ENCODE results near the gene CCDC9B.
A peak's percentile ranks its signal among the peaks of the same experiment; 100 is the strongest.

The CCDC9B gene

DNA sequence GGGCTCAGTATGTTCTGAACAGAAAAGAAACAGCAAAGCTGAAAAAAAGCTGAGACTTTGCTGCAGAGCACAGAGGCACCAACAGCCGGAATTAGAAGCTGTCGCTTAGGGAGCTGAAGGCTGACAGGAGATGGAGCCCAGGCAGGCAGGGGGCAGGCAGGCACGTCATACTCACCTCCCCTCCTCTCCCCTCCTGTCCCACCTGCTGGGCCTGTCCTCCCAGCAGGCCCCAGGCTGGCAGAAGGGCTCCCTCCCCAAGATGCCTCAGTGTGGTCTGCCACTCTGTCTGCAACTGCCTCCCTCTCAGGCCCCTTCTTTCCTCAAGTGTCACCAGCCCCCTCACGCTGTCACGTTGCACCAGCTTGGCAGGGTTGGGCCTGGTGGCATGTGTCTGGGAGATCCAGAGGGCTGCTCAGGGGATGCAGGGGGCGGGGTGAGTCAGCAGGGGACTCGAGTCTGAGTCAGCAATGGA, 54.6 kb downstream of the CCDC9B start:
- no peak for DNase-seq

DNA sequence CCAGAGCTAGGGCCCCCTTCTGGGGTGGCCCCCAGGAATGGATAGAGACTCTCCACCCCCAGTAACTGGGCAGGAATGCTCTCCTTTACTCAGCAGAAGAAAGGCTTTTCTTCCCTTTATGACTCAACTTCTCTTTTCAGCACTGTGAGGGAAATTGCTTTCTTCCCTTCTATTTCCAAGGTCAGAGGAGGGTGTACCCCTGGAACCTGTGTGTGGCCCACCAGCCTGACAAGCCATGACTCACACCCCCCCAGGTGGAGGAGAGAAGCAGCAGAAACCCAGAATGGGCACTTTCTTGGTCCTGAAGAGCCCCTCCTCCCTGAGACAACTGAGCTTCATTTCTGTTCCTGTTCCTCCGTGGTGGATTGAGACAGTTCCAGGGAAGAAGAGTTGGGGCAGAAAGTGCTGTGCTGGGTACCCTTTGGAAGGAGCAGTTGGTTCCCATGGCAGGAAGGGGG, 55.2 kb downstream of the CCDC9B start:
- no peak for DNase-seq

DNA sequence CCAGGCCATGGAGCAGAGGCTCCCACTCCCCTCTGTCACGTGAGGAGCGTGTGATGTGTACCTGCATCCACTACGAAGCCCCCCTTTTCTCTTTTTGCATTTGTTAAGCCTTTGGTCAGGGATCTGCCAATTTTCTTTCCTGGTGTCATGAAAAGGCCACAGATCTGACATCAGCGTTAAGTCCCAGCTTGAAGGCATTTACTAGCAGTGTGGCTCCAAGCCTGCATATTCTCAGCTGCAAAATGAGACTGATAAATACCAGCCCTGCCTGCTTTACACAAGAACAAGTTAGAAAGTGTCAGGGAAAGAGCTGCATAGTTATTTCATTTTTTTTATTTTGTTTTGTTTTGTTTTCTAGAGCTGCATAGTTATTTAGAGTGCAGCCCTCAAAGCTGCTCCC, 55.6 kb downstream of the CCDC9B start:
- no peak for DNase-seq

DNA sequence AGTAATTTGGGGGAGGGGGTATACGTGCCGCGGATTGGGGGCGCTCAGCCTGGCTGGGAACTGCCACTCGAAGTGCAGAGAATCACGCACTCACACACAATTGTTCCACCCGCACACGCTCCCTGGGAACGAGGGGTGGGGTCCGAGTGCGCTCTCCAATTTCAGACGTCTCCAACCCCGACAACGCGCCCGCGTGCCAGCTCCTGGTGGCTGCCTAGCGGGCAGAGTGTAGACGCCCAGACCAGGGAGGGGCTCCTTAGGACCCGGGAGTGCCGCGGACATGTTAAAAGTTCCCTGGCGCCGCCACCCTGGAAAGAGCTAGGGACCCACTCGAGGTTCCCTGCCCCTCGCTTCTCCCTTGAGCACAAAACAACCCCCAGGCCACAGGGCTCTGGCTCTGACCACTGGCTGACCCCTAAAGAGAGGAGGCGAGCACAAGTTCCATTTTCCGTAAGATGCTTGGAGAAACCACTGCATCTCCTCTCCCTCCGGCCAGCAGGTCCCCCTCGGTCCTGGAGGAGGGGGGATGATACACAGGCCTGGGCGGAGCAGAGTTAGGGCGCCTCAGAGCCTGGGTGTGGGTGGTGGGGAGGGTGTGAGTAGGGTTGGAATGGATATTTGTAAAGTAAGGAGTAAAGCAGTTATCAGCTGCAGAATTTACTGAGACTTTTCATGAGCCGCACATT, 57.0 kb downstream of the CCDC9B start:
- no peak for DNase-seq

DNA sequence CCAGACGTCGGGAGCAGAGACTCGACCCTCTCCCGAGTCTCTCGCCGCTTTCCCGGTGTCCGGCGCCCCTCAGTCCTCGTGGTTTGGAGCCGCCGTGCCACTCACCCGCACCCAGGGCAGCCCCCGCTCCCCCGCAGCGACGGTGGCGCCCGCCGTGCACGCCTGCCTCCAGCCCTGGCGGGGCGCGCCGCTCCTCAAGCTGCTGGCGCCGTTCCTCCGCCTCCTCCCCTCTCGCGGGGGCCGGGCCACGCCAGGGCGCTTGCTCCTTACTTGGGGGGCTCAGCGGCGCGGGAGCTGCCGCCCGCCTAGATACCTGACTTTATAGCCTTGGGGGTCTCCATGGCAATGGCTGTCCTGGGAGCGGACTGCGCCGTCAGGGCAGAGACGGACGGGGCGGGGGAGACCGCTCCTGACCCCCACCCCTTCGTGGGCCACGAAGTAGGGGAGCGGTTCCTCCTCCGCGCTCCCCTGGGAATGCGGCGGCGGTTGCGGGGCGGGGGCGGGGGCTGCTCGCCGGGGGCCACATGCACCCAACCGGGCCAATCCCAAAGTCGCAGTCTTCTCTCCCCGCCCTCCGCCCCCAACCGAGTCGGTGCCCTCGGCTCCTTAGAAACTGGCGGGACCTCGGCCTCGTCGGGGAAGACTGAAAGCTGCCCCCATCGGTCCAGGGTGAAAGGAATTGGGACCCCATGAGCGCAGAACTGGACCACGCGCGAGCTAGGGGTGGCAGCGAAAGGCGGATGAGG, 57.7 kb downstream of the CCDC9B start, which contains the start of gene ANKRD63:
Gene ANKRD63, minus strand, starts transcription at position 196 of the 746 bp plus-strand sequence. CDS start 478 bp downstream, outside the sequence.
- no peak for DNase-seq

DNA sequence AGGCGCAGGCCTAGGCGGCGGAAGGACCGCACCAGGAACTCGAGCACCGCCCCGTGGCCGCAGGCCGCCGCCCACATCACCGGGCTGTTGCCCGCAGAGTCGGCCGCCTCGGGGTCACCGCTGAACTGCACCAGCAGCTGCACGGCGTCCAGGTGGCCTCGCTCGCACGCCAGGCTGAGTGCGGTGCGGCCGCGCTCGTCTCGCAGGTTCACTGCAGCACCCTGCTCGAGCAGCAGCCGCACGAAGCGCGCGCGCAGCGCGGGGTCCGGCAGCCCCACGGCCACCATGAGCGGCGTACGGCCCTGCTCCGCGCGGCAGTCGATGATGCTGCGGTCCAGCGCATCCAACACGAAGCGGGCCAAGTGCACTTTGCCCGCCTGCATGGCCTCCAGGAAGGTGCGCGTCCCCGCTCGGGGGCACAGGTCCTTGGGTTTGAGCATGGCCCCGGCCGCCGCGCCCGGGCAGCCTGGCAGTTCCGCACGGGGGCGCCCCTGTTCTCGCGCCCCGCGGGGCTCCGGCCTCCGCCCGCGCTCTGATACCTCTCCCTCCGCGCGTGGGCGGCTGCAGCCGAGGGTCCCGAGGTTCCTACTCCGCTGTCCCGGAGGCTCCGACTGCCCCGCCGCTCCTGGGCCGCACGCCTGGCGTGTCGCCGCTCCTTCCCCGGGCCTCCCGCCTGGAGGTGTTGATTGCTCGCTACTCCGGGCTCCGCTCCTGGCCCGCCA, 58.4 kb downstream of the CCDC9B start:
- DNase-seq, result peak; percentile 41

DNA sequence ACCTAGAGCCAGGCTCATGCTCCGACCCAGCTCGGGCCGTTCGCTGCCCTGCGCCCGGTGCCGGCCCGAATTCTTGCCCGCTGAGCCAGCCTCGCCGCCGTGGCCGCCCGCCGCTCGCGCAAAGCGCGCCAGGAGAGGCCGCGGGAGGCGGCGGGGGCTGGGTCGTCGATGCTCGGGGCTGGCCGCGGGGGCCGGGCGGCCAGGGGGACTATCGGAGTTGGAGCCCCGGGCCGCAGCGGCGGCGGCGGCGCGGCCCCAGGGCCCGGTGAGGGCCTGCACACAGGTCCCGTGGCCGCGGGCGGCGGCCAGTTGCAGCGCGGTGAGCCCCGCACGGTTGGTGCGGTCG, 59.0 kb downstream of the CCDC9B start:
- DNase-seq, result no peak
